Smooth muscle cell (in vitro differentiated cells): Measurements from ENCODE around the gene CNTNAP4. TPM values are rescaled to one million over a fixed set of nuclear protein-coding genes. Genes with fewer than 3 reads are reported as not detected.

Source experiments
- DNase-seq: peaks from one replicate; lab custom pipeline; 2025; ENCODE audit not compliant: unreplicated experiment; lab: John Stamatoyannopoulos, UW
- H2AFZ ChIP-seq: fragments of 200-600 bp; sonication (generic); 2 replicates; pipeline ENCODE4 v1.6.0; 2016; ENCODE audit warnings: antibody characterized with exemption, low read depth, mild to moderate bottlenecking
- H3F3A ChIP-seq: fragments of 200-600 bp; sonication (generic); 2 replicates; pipeline ENCODE4 v1.6.0; 2017; ENCODE audit warnings: antibody characterized with exemption, low read depth
- H3K27ac ChIP-seq: fragments of 200-600 bp; sonication (generic); 2 replicates; pipeline ENCODE4 v1.5.1; 2016; ENCODE audit warnings: low read depth, mild to moderate bottlenecking
- H3K27me3 ChIP-seq: fragments of 200-600 bp; sonication (generic); 2 replicates; pipeline ENCODE4 v1.6.1; 2016; ENCODE audit warnings: low read depth, mild to moderate bottlenecking
- H3K36me3 ChIP-seq: fragments of 200-600 bp; sonication (generic); 2 replicates; pipeline ENCODE4 v1.5.1; 2016; ENCODE audit warnings: low read depth
- H3K4me1 ChIP-seq: fragments of 200-600 bp; sonication (generic); 2 replicates; pipeline ENCODE4 v1.5.1; 2016; ENCODE audit warnings: low read depth
- H3K4me2 ChIP-seq: fragments of 200-600 bp; sonication (generic); 2 replicates; pipeline ENCODE4 v1.6.0; 2016; ENCODE audit warnings: mild to moderate bottlenecking
- H3K4me3 ChIP-seq: fragments of 200-600 bp; sonication (generic); 2 replicates; pipeline ENCODE4 v1.5.1; 2016; ENCODE audit warnings: mild to moderate bottlenecking
- H3K79me2 ChIP-seq: fragments of 200-600 bp; sonication (generic); 2 replicates; pipeline ENCODE4 v1.6.0; 2016; ENCODE audit warnings: low read depth, mild to moderate bottlenecking
- H3K9ac ChIP-seq: fragments of 200-600 bp; sonication (generic); 2 replicates; pipeline ENCODE4 v1.6.0; 2016; ENCODE audit warnings: low read depth
- H3K9me3 ChIP-seq: fragments of 200-600 bp; sonication (generic); replicated peaks from 2 replicates; pipeline ENCODE4 v1.5.1; 2016; ENCODE audit warnings: low read depth
- H4K20me1 ChIP-seq: fragments of 200-600 bp; sonication (generic); 2 replicates; pipeline ENCODE4 v1.6.0; 2016; ENCODE audit warnings: low read depth
- WGBS: methylation state at CpG from one replicate; pipeline ENCODE4 v1.1.7; 2016; ENCODE audit warnings: low lambda C conversion rate; 5-methylcytosine and 5-hydroxymethylcytosine counted together
- polyA plus RNA-seq: library from polyadenylated mRNA; unstranded; fragments of >200 nt; fragmentation: Nextera tagmentation; extraction: Ambion mirVana; gene quantifications from 2 replicates; pipeline ENCODE4 v1.2.1, GENCODE V29; 2016
- total RNA-seq: library from RNA; depleted of rRNA; stranded (reverse); fragments of >200 nt; gene quantifications from 2 replicates; pipeline ENCODE4 v1.2.3, GENCODE V29; 2014
- TF ChIP-seq, protein P1 (sequence below): fragments of 200-600 bp; sonication (generic); IDR thresholded peaks from 2 replicates; pipeline ENCODE4 v1.5.1; 2017; ENCODE audit warnings: borderline replicate concordance, mild to moderate bottlenecking, antibody characterized with exemption; ENCODE audit not compliant: insufficient read depth, poor library complexity, severe bottlenecking

The CNTNAP4 gene
- total and polyA plus RNA-seq, 2 experiments from 2014 or later, result 0.13 to 0.25 TPM

DNA sequence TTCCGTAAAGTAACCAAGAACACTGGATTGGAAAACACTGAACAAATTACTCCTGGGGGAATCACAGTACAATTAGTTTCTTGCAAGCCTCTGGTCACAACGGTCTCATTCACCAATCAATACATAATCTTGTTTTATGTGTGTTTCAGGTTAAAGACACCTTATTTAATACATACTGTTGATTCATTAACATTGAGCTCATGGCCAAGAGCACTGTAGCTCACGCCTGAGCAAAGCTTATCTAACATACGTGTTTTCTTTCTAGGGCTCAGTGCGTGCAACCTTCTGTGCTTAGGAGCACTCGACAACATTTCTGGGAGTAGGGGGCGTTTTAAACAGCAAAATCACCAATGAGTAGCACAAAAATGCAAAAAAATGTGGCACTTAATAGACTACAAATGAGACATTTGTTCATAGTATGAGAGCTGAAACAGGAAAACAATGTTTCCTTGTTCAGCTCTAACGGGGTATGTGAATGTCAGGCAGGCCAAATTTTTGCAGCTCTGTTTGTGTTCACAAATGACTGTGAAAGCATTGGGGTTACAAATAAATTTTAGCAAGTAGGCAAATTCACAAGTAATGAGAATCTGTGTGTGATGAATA is 206.2 kb downstream of the CNTNAP4 start:
- Histone ChIP-seq H2AFZ (no peak overlapping the region), H3K27ac (no peak overlapping the region), H3K4me3 (no peak overlapping the region), H3K9ac (no peak overlapping the region), H3K4me2 (no peak overlapping the region), H3K4me1 (no peaks in the 10 kb centered on the region), H3K27me3 (peaks cover 6% of the 10 kb centered on the region), H3K79me2 (no peaks in the 10 kb centered on the region), H3K36me3 (no peaks in the 10 kb centered on the region), H3F3A (no peaks in the 10 kb centered on the region), H3K9me3 (no peaks in the 10 kb centered on the region), H4K20me1 (no peaks in the 10 kb centered on the region)
- 87% methylated on average over 8 of the region's 8 CpGs for WGBS
- TF ChIP-seq, protein P1, sequence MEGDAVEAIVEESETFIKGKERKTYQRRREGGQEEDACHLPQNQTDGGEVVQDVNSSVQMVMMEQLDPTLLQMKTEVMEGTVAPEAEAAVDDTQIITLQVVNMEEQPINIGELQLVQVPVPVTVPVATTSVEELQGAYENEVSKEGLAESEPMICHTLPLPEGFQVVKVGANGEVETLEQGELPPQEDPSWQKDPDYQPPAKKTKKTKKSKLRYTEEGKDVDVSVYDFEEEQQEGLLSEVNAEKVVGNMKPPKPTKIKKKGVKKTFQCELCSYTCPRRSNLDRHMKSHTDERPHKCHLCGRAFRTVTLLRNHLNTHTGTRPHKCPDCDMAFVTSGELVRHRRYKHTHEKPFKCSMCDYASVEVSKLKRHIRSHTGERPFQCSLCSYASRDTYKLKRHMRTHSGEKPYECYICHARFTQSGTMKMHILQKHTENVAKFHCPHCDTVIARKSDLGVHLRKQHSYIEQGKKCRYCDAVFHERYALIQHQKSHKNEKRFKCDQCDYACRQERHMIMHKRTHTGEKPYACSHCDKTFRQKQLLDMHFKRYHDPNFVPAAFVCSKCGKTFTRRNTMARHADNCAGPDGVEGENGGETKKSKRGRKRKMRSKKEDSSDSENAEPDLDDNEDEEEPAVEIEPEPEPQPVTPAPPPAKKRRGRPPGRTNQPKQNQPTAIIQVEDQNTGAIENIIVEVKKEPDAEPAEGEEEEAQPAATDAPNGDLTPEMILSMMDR, result no peak
- no peak for DNase-seq

DNA sequence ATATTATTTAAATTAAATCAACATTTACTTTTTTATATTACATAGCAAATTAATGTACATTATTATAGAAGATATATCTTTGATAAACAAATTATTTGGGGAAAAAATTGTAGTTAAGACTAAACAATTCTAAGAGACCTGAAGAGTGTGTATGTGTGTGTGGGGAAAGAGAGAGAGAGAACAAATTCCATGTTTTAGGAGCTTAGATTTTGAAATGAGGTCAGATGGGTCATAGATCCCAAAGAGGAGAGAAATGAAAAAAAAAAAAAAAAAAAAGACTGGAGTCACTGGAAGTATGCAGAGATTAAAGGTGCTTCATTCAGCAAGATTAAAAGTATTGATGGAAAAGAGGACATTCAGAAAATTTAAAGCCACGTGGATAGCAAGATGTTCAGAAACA is 206.8 kb downstream of the CNTNAP4 start:
- Histone ChIP-seq H3F3A (no peaks in the 10 kb centered on the region), H4K20me1 (no peaks in the 10 kb centered on the region), H3K27me3 (peaks cover 4% of the 10 kb centered on the region), H3K79me2 (no peaks in the 10 kb centered on the region), H3K9ac (no peak overlapping the region), H3K27ac (no peak overlapping the region), H3K4me1 (no peaks in the 10 kb centered on the region), H3K4me2 (no peak overlapping the region), H3K9me3 (no peaks in the 10 kb centered on the region), H3K4me3 (no peak overlapping the region), H3K36me3 (no peaks in the 10 kb centered on the region), H2AFZ (no peak overlapping the region)
- no peak for DNase-seq
- 53% methylated on average over 1 of the region's 1 CpG for WGBS
- TF ChIP-seq, protein P1, result no peak

DNA sequence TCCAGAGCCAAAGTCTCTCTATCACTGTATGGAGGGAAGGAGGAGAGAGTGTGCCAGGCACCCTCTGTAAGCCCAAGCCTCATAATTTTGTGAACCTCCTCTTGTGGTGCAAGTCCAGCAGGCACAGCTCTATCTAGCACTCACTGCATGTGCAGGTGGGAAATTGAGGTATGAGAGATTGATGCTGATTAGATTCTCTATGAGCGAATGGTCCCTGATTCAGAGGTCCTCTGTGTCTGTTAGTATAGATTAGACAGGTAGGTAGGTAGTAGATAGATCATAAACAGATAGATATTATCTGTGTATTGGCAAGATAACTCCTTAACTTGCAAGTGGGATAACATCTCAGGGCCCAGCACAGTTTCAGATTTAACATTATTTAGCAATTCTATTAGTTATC is 209.5 kb downstream of the CNTNAP4 start:
- H3K9me3 ChIP-seq, result no peaks in the 10 kb centered on the region
- no peaks in the 10 kb centered on the region for H3K36me3 ChIP-seq
- no peak overlapping the region for H3K9ac ChIP-seq
- peaks cover 4% of the 10 kb centered on the region for H3K27me3 ChIP-seq
- H3K4me2 ChIP-seq, result no peak overlapping the region
- H3K4me3 ChIP-seq, result no peak overlapping the region
- no peaks in the 10 kb centered on the region for H4K20me1 ChIP-seq
- no peak for DNase-seq
- 90% methylated on average over 1 of the region's 1 CpG for WGBS
- H3K27ac ChIP-seq, result no peak overlapping the region
- H3K4me1 ChIP-seq, result no peaks in the 10 kb centered on the region
- no peaks in the 10 kb centered on the region for H3K79me2 ChIP-seq
- TF ChIP-seq, protein P1, result no peak
- no peaks in the 10 kb centered on the region for H3F3A ChIP-seq
- H2AFZ ChIP-seq, result no peak overlapping the region

DNA sequence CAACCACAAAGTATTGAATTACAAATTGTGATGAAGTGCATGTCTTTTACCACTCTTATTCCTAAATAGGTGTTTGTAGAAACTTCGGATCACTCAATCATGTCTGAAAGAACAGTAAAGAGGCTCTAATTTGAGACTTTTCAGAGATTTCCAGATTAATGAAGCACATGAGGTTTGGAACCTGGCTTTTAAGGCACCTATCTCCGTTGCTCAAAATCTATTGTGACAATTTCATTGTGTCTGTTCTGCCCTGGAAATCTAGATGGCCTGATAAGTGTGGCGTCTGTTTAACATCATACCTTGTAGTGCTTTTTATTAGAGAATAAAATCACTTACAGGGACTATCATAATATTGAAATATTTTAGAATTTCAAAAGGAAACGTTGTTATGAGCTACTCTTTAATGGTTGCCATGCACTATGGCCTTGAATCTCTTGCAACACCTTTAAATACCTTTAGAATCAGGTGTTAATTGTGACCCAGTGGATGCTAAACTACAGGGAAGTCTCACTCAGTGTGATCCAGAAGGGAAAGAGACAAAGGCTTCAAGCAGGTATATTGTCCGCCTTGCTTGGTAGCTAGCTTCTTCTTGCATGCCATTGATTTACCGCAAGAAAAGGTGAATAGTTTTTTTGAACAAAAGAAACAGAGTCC is 210.3 kb downstream of the CNTNAP4 start:
- Histone ChIP-seq H3K4me1 (no peaks in the 10 kb centered on the region), H3K9ac (no peak overlapping the region), H3K4me3 (no peak overlapping the region), H3K36me3 (no peaks in the 10 kb centered on the region), H3K9me3 (no peaks in the 10 kb centered on the region), H3K27ac (no peak overlapping the region), H3K4me2 (no peak overlapping the region), H3K79me2 (no peaks in the 10 kb centered on the region), H3F3A (no peaks in the 10 kb centered on the region), H3K27me3 (peaks cover 4% of the 10 kb centered on the region), H4K20me1 (no peaks in the 10 kb centered on the region), H2AFZ (no peak overlapping the region)
- TF ChIP-seq, protein P1, result no peak
- DNase-seq, result no peak
- 59% methylated on average over 6 of the region's 6 CpGs for WGBS
